ENCODE data around the gene MEX3D. TPM values are rescaled to one million over a fixed set of nuclear protein-coding genes. Genes with fewer than 3 reads are reported as not detected.

The MEX3D gene
- total and polyA plus RNA-seq, 2 experiments from 2014 or later, result 4.5 to 49.7 TPM

DNA sequence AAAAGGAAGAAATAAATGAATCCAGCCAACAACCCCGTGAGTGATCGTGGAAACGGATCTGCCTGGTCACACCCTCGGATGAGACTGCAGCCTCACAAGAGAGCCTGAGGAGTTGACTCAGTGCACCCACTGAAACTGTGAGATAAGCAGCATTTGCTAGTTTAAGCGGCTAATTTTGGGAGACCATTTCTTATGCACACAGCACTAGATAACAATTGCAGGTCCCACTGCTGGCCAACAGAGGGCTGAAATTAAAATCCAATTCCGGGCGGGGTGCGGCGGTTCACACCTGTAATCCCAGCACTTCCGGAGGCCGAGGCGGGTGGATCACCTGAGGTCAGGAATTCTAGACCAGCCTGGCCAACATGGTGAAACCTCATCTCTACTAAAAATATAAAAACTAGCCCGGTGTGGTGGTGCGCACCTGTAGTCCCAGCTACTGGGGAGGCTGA, 33.5 kb upstream of the MEX3D start:
- Histone ChIP-seq H3K36me3 (peaks cover 16% of the 10 kb centered on the region), H3K27me3 (no peaks in the 10 kb centered on the region), H3K27ac (no peak overlapping the region), H3K9me3 (ENCODE audit: low read depth) (no peaks in the 10 kb centered on the region), H3K4me1 (ENCODE audit: low read depth) (peaks cover 4% of the 10 kb centered on the region), H3K4me3 (no peak overlapping the region)
- TF ChIP-seq, protein P1, sequence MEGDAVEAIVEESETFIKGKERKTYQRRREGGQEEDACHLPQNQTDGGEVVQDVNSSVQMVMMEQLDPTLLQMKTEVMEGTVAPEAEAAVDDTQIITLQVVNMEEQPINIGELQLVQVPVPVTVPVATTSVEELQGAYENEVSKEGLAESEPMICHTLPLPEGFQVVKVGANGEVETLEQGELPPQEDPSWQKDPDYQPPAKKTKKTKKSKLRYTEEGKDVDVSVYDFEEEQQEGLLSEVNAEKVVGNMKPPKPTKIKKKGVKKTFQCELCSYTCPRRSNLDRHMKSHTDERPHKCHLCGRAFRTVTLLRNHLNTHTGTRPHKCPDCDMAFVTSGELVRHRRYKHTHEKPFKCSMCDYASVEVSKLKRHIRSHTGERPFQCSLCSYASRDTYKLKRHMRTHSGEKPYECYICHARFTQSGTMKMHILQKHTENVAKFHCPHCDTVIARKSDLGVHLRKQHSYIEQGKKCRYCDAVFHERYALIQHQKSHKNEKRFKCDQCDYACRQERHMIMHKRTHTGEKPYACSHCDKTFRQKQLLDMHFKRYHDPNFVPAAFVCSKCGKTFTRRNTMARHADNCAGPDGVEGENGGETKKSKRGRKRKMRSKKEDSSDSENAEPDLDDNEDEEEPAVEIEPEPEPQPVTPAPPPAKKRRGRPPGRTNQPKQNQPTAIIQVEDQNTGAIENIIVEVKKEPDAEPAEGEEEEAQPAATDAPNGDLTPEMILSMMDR (IDR thresholded peaks at IDR 0.05; ENCODE audit: low read depth, low read length), result peak; percentile 16
- DNase-seq (ENCODE audit: low read depth in 1 of 2, low spot score in 1 of 2), result no peak

DNA sequence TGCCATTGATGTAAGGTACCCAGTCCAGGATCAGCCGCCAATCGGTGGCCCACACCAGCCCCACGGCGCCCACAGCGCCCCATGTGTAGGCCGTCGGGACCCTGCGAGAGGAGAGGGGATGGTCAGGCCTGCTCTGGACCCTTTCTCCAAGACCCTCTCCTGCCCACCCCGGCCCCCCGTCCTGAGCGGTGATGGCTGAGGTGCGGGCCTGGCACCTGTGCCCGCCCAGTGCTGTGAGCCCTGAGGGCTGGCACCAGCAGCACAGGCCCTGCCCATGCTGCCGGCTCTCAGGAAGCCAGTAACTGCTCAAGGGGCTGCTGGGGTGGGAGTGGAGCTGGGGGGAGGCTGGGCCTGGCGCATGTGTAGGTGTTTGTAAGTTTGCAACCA, 31.3 kb upstream of the MEX3D start:
- Histone ChIP-seq H3K27me3 (no peaks in the 10 kb centered on the region), H3K27ac (no peak overlapping the region), H3K4me3 (no peak overlapping the region), H3K36me3 (peaks cover 24% of the 10 kb centered on the region), H3K9me3 (ENCODE audit: low read depth) (no peaks in the 10 kb centered on the region), H3K4me1 (ENCODE audit: low read depth) (peaks cover 4% of the 10 kb centered on the region)
- TF ChIP-seq, protein P1 (IDR thresholded peaks at IDR 0.05; ENCODE audit: low read depth, low read length), result no peak
- DNase-seq (ENCODE audit: low read depth in 1 of 2, low spot score in 1 of 2), result no peak

DNA sequence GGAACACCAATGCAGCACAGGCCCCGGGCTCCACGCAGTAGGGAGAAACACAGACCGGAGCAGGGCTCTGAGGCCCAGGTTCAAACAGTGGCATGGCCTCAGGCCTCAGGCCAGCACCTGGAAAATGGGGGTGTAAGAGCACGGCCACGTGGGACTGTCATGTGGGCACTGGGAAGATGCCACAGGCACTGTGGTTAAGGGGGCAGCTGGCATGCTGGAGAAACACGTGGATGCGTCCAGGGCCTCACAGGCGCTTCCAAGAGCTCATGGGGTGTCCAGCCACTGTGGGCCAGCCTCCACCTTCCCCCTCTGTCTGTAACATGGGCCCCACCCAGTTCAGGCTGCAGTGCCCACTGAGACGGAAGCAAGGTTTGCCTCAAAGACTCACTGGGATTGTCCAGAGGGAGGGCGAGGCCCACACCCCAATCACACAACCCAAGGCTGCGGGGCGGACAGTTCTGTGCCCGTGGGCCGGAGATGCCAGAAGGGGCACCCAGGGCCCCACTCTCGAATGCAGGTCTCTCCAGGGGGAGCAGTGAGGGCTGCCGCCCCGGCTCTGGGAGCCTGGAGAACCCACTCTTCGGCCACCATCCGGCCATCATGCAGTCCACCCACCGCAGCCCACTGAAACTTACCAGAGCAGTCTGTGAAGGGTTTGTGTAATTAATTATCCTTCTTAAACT, 30.8 kb upstream of the MEX3D start:
- Histone ChIP-seq H3K27me3 (no peaks in the 10 kb centered on the region), H3K36me3 (peaks cover 24% of the 10 kb centered on the region), H3K4me3 (no peak overlapping the region), H3K27ac (no peak overlapping the region), H3K4me1 (ENCODE audit: low read depth) (no peaks in the 10 kb centered on the region), H3K9me3 (ENCODE audit: low read depth) (no peaks in the 10 kb centered on the region)
- DNase-seq (ENCODE audit: low read depth in 1 of 2, low spot score in 1 of 2), result no peak
- TF ChIP-seq, protein P1 (IDR thresholded peaks at IDR 0.05; ENCODE audit: low read depth, low read length), result no peak

- Histone ChIP-seq H3K27me3 (no peaks in the 10 kb centered on the region), H3K4me3 (peak overlapping the region; percentile 42), H3K9me3 (ENCODE audit: low read depth) (no peaks in the 10 kb centered on the region), H3K4me1 (ENCODE audit: low read depth) (peaks cover 16% of the 10 kb centered on the region), H3K27ac (peak overlapping the region; percentile 67), H3K36me3 (peaks cover 24% of the 10 kb centered on the region)
- TF ChIP-seq, protein P1 (IDR thresholded peaks at IDR 0.05; ENCODE audit: low read depth, low read length), result no peak
- no peak for DNase-seq (ENCODE audit: low read depth in 1 of 2, low spot score in 1 of 2)
Measured at GRCh38 chr19:1593501-1593772, 25.3 kb upstream of the MEX3D start.

- H3K4me3 ChIP-seq, result peak within 1 kb of the TSS; percentile 90
- peaks cover 22% of the 10 kb centered on the region for H3K36me3 ChIP-seq
- peak; percentile 96 to 99 for DNase-seq (ENCODE audit: low read depth in 1 of 2, low spot score in 1 of 2)
- peak within 1 kb of the TSS; percentile 100 for H3K27ac ChIP-seq
- no peaks in the 10 kb centered on the region for H3K27me3 ChIP-seq
- H3K9me3 ChIP-seq (ENCODE audit: low read depth), result no peaks in the 10 kb centered on the region
- TF ChIP-seq, protein P1 (IDR thresholded peaks at IDR 0.05; ENCODE audit: low read depth, low read length), result no peak
- peaks cover 16% of the 10 kb centered on the region for H3K4me1 ChIP-seq (ENCODE audit: low read depth)
Measured at GRCh38 chr19:1592755-1593500, 24.8 kb upstream of the MEX3D start, which contains the start of gene MBD3. TSS of gene MBD3 (minus strand) at chr19:1592865. CDS start at chr19:1592631, 234 bp downstream.
